ENCODE measurements around the gene USP46.

The USP46 gene

DNA sequence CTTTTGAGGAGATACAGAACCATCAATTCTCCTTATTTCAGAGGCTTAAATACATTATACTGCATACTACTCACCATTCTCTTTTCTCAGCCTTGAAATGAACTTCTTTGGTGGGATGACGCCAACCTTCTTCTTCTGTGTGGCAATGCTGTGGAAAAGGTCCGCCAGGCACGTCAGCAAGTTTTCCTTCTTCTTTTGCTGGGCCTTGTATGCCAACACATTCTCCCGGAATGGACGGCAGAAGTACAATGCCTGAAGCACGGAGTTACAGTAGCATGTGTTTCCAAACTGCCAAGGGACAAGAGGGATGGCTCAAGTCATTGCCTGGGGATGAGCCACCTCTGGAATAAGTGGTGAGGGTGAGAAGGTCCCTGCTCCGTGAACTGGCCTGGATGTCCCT is 31.2 kb downstream of the USP46 start:
- no peak overlapping the region for H3K27ac ChIP-seq (replicated peaks)
- H3K4me3 ChIP-seq (replicated peaks; ENCODE audit: insufficient read depth, low read length) = no peak overlapping the region
- no peak for DNase-seq (ENCODE audit: low read depth in 1 of 2, low spot score in 1 of 2)
- H3K27me3 ChIP-seq (ENCODE audit: insufficient read depth, poor library complexity, severe bottlenecking) = no peaks in the 10 kb centered on the region
- TF ChIP-seq REST (IDR thresholded peaks at IDR 0.05; ENCODE audit: insufficient replicate concordance, low read depth) (no peak), GABPA (IDR thresholded peaks at IDR 0.05; ENCODE audit: low read depth) (no peak)
- TF ChIP-seq, protein P1, sequence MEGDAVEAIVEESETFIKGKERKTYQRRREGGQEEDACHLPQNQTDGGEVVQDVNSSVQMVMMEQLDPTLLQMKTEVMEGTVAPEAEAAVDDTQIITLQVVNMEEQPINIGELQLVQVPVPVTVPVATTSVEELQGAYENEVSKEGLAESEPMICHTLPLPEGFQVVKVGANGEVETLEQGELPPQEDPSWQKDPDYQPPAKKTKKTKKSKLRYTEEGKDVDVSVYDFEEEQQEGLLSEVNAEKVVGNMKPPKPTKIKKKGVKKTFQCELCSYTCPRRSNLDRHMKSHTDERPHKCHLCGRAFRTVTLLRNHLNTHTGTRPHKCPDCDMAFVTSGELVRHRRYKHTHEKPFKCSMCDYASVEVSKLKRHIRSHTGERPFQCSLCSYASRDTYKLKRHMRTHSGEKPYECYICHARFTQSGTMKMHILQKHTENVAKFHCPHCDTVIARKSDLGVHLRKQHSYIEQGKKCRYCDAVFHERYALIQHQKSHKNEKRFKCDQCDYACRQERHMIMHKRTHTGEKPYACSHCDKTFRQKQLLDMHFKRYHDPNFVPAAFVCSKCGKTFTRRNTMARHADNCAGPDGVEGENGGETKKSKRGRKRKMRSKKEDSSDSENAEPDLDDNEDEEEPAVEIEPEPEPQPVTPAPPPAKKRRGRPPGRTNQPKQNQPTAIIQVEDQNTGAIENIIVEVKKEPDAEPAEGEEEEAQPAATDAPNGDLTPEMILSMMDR (IDR thresholded peaks at IDR 0.05; ENCODE audit: insufficient read depth, low read length) = no peak

DNA sequence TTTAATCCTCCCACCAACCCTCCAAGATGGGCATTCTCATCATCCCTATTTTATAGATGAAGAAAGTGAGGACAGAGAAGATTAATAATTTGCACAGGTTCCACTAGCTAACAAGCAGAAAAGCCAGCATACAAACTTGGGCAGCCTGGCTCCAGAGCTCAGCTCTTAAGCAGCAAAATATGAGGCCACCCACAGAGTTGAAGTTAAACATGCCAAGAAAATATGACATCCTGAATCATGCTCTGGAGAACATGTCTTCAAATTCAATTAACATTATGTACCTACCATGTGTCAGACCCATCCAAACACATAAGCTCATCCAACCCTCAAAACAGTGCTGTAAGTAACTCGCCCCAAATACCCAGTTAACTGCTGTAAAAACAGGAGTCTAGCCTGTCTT is 33.9 kb downstream of the USP46 start:
- TF ChIP-seq, protein P1 (IDR thresholded peaks at IDR 0.05; ENCODE audit: insufficient read depth, low read length) = no peak
- TF ChIP-seq REST (IDR thresholded peaks at IDR 0.05; ENCODE audit: insufficient replicate concordance, low read depth) (no peak), POLR2AphosphoS5 (IDR thresholded peaks at IDR 0.05; ENCODE audit: low read depth) (no peak)
- no peak for DNase-seq (ENCODE audit: low read depth in 1 of 2, low spot score in 1 of 2)
- Histone ChIP-seq H3K4me3 (replicated peaks; ENCODE audit: insufficient read depth, low read length) (no peak overlapping the region), H3K27ac (replicated peaks) (no peak overlapping the region), H3K27me3 (ENCODE audit: insufficient read depth, poor library complexity, severe bottlenecking) (no peaks in the 10 kb centered on the region)

DNA sequence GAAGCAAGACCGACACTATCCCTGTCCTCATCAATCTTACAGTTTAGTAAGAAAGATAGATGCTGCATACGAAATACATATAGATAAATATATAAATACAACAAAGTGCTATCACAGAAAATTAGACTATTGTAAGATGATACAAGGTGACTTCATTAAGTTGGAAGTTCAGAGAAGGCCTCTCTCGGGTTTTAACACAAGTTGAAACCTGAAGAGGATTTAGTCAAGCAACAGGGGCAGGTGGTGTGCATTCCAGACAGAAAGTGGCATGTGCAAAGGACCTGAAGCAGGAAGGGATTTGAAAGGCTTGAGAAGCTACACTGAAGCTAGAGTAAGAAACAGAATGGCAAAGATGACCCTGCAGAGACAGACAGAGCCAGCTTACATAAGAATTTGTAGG is 36.5 kb downstream of the USP46 start:
- no peak for TF ChIP-seq GABPA (IDR thresholded peaks at IDR 0.05; ENCODE audit: low read depth)
- TF ChIP-seq, protein P1 (IDR thresholded peaks at IDR 0.05; ENCODE audit: insufficient read depth, low read length) = no peak
- TF ChIP-seq REST (IDR thresholded peaks at IDR 0.05; ENCODE audit: insufficient replicate concordance, low read depth) = no peak
- no peak for TF ChIP-seq SPI1 (IDR thresholded peaks at IDR 0.05; ENCODE audit: borderline replicate concordance, low read depth)
- TF ChIP-seq POLR2AphosphoS5 (IDR thresholded peaks at IDR 0.05; ENCODE audit: low read depth) = no peak
- Histone ChIP-seq H3K27me3 (ENCODE audit: insufficient read depth, poor library complexity, severe bottlenecking) (no peaks in the 10 kb centered on the region), H3K4me3 (replicated peaks; ENCODE audit: insufficient read depth, low read length) (no peak overlapping the region), H3K27ac (replicated peaks) (no peak overlapping the region)
- DNase-seq (ENCODE audit: low read depth in 1 of 2, low spot score in 1 of 2) = no peak

Data from HL-60 (cell line).